Karpas-422 (cell line): ENCODE results near the gene MRPL36. TPM values are rescaled to one million over a fixed set of nuclear protein-coding genes. Genes with fewer than 3 reads are reported as not detected.
"Not testable (repeated sequence)": the region's sequence is repeated elsewhere in the genome, so short reads cannot be mapped to it uniquely, and the experiment has no call there.

Experiments
- DNase-seq: peaks from one replicate; pipeline ENCODE4 v3.0.0-alpha.2; 2015
- H2AFZ ChIP-seq: fragments of 200-600 bp; sonication (generic); 2 replicates; pipeline ENCODE4 v1.6.1; 2014; ENCODE audit warnings: antibody characterized with exemption, low read length, mixed read lengths
- H3K27ac ChIP-seq: fragments of 200-600 bp; sonication (generic); 2 replicates; pipeline ENCODE4 v1.5.1; 2014; ENCODE audit warnings: mild to moderate bottlenecking, low read length, moderate library complexity
- H3K27me3 ChIP-seq: fragments of 200-600 bp; sonication (generic); 2 replicates; pipeline ENCODE4 v1.6.1; 2014; ENCODE audit warnings: low read length, mixed read lengths
- H3K36me3 ChIP-seq: fragments of 200-600 bp; sonication (generic); 2 replicates; pipeline ENCODE4 v1.6.1; 2014; ENCODE audit warnings: low read length, mixed read lengths; ENCODE audit not compliant: insufficient read depth
- H3K4me1 ChIP-seq: fragments of 200-600 bp; sonication (generic); 2 replicates; pipeline ENCODE4 v1.6.1; 2014; ENCODE audit warnings: mild to moderate bottlenecking, low read length, mixed read lengths
- H3K4me2 ChIP-seq: fragments of 200-600 bp; sonication (generic); 2 replicates; pipeline ENCODE4 v1.6.1; 2014; ENCODE audit warnings: low read length, low read depth, mild to moderate bottlenecking; ENCODE audit not compliant: poor library complexity, severe bottlenecking
- H3K4me3 ChIP-seq: fragments of 200-600 bp; sonication (generic); 2 replicates; pipeline ENCODE4 v1.5.1; 2014; ENCODE audit warnings: mild to moderate bottlenecking, antibody characterized with exemption, low read length, mixed read lengths
- H3K79me2 ChIP-seq: fragments of 200-600 bp; sonication (generic); 2 replicates; pipeline ENCODE4 v1.6.1; 2014; ENCODE audit warnings: mild to moderate bottlenecking, low read length, mixed read lengths
- H3K9ac ChIP-seq: fragments of 200-600 bp; sonication (generic); 2 replicates; pipeline ENCODE4 v1.6.0; 2014; ENCODE audit warnings: low read length
- H3K9me2 ChIP-seq: fragments of 200-600 bp; sonication (generic), shearing (Covaris generic); replicated peaks from 2 replicates; pipeline ENCODE4 v1.6.0; 2014; ENCODE audit warnings: mild to moderate bottlenecking, low read length, moderate library complexity; ENCODE audit not compliant: insufficient read depth
- H3K9me3 ChIP-seq: fragments of 300-700, 200-600 bp; sonication (generic); 2 replicates; pipeline ENCODE4 v1.6.1; 2014; ENCODE audit warnings: low read length, mixed read lengths
- H4K20me1 ChIP-seq: fragments of 200-600 bp; sonication (generic); 2 replicates; pipeline ENCODE4 v1.6.1; 2014; ENCODE audit warnings: mild to moderate bottlenecking, antibody characterized with exemption, low read length, low read depth; ENCODE audit not compliant: insufficient read depth
- total RNA-seq: library from RNA; depleted of rRNA; stranded (reverse); fragments of >200 nt; shearing (Covaris generic); gene quantifications from 2 replicates; pipeline ENCODE4 v1.2.3, GENCODE V29; 2014; ENCODE audit warnings: low replicate concordance

Gene MRPL36
- total RNA-seq, 1 experiment from 2014 or later = 67.1 TPM

DNA sequence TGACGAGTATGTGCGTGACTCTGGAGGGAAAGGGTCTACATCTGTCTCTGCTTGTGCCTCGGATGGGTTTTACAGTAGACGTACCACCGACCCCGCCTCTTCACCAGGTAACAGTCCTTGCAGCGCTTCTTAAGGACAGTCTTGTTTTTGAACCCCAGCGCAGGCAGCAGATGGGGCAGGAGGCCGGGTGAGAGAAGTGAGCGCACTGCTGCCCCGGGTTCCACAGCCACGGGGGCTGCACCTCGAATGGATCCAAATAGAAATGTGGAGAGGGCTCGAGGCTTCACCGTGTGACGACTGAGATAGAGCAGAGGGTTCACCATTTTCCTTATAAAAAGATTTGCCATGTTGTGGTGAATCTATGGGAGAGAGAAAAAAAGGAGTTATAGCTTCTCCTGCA, 1.0 kb downstream of the MRPL36 start:
- H4K20me1 ChIP-seq = peaks cover 15% of the 10 kb centered on the region
- not testable (repeated sequence) for H3K9me3 ChIP-seq, H3K27me3 ChIP-seq, DNase-seq, H2AFZ ChIP-seq, H3K9me2 ChIP-seq
- peak overlapping the region; percentile 53 for H3K27ac ChIP-seq
- peaks cover 56% of the 10 kb centered on the region for H3K4me1 ChIP-seq
- H3K4me2 ChIP-seq = peak overlapping the region; percentile 83
- peak overlapping the region; percentile 85 for H3K4me3 ChIP-seq
- H3K36me3 ChIP-seq = peaks cover 22% of the 10 kb centered on the region; the same call in 1 of the 2 replicates
- H3K9ac ChIP-seq = peak overlapping the region; percentile 91
- H3K79me2 ChIP-seq = peaks cover 43% of the 10 kb centered on the region

DNA sequence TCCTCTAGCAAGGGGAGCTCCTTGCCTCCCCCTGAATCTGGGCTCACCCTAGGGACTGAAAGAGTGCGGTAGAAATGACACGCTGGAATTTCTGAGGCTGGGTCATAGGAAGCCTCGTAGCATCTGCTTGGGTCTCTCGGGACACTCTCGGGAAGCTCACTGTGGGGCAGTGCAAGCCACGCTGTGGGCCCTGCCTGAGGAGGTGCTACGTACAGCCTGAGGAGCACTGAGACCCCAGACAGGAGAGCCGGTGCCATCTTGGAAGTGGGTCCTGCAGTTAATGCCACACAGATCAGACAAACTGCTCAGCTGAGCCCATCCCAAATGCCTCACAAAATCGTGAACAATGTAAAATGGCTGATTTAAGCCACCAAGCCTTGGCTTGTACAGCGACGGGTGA, 1.8 kb downstream of the MRPL36 start:
- no peak for DNase-seq

DNA sequence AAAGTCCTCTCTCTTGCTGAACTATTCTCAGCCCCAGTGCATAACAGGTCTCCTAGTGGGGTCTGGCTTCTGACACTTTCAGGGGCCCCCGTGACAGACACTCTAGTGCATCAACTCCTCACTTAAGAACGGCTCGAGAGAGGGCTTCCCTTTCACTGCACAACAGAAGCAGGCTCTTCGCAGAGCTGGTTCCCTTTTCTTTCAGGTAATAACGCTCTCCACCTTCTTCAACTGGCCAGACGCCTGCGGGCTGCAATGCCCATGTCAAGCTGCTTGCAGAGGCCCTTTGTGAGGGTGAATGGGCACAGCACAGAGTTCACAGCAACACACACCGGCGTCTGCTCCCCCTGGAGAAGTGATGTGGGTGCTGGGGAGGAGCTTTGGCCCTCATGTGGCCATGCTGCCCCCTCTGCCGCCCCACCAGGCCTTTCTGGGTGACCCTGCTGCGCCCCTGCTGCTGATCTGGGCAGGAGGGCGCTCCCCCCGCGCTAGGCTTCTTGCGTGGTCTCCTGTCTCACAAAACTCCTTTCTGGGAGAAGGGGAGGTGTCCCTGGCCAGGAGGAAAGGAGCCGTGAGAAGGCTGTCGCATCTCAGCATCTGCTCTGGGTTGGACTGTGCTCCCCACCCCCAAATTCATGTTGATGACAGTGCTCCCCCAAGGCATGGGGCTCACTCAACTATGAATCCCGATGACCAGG, 2.4 kb downstream of the MRPL36 start:
- Histone ChIP-seq H4K20me1 (peaks cover 7% of the 10 kb centered on the region), H2AFZ (no peak overlapping the region), H3K4me1 (peaks cover 57% of the 10 kb centered on the region), H3K36me3 (peaks cover 10% of the 10 kb centered on the region; the same call in 1 of the 2 replicates), H3K9me2 (no peaks in the 10 kb centered on the region), H3K9me3 (no peaks in the 10 kb centered on the region), H3K4me2 (no peak overlapping the region), H3K27ac (no peak overlapping the region), H3K4me3 (no peak overlapping the region), H3K9ac (no peak overlapping the region), H3K79me2 (peaks cover 30% of the 10 kb centered on the region), H3K27me3 (no peaks in the 10 kb centered on the region)
- DNase-seq = no peak

More for the DNA sequence above, 1.8 kb downstream of the MRPL36 start:
- H3K9ac ChIP-seq = no peak overlapping the region; the same call in 1 of the 2 replicates
- no peak overlapping the region for H3K27ac ChIP-seq
- H3K4me3 ChIP-seq = peak overlapping the region; percentile 85; the same call in 1 of the 2 replicates
- H3K4me2 ChIP-seq = peak overlapping the region; percentile 83
- no peak overlapping the region for H2AFZ ChIP-seq
- peaks cover 57% of the 10 kb centered on the region for H3K4me1 ChIP-seq
- H3K9me3 ChIP-seq = no peaks in the 10 kb centered on the region
- peaks cover 15% of the 10 kb centered on the region; the same call in 1 of the 2 replicates for H3K36me3 ChIP-seq
- no peaks in the 10 kb centered on the region for H3K27me3 ChIP-seq
- no peaks in the 10 kb centered on the region for H3K9me2 ChIP-seq
- H4K20me1 ChIP-seq = peaks cover 8% of the 10 kb centered on the region
- H3K79me2 ChIP-seq = peaks cover 36% of the 10 kb centered on the region

DNA sequence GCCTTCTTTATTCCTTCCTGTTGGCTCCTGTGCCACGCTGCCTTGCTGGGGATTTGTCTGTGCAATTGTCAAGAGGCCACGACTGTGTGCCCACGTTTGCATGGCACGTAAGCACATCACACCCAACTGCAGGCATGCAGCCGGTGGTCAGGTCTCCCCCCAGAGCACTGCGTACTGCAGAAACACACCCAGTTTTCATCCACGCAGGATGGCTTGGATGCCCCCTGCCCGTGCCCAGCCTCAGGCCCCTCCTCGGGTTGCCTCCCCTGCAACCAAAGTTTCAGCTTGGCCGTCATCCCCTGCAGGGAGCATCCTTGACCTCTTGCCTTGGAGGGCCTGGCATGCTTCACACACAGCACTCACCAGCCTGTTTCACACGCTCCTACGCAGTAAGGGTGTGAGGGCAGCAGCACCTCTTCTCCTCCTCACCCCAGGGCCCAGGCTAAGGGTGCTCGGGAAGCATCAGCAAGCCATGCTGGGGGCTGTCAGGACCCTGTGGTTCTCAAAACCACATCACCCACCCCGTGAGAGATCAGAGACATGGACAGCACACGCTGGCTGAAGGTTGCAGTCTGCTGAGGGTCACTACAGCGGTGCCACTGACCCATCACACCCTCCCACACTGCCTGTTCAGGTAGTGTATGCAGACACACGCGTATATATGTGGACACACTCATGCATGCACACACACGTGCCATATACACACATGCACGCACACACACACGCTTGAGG, 3.1 kb downstream of the MRPL36 start:
- H3K4me2 ChIP-seq = no peak overlapping the region
- H3K79me2 ChIP-seq = peaks cover 22% of the 10 kb centered on the region
- H2AFZ ChIP-seq = no peak overlapping the region
- no peak overlapping the region for H3K27ac ChIP-seq
- peaks cover 10% of the 10 kb centered on the region; the same call in 1 of the 2 replicates for H3K36me3 ChIP-seq
- no peak overlapping the region for H3K4me3 ChIP-seq
- no peaks in the 10 kb centered on the region for H3K9me3 ChIP-seq
- peaks cover 7% of the 10 kb centered on the region for H4K20me1 ChIP-seq
- H3K4me1 ChIP-seq = peaks cover 60% of the 10 kb centered on the region
- no peaks in the 10 kb centered on the region for H3K27me3 ChIP-seq
- no peaks in the 10 kb centered on the region for H3K9me2 ChIP-seq
- no peak overlapping the region for H3K9ac ChIP-seq
- no peak for DNase-seq

DNA sequence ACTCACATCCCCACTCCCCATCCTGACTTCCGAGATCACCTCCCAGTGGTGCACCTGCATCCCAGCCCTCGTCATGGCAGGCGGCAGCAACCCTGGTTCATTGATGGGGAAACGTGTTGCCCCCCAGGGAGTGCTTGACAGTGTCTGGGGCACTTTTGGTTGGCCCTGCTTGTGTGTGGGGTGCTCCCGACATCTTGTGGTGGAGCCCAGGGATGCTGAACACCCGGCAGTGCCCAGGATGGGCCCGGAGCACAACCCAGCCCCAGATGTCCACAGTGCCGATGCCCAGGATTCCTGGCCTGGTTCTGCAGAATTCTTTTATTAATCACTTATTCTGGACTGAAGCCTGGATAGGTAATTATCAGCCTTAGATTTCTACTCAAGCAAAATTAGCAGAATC, 3.7 kb downstream of the MRPL36 start:
- no peaks in the 10 kb centered on the region for H3K27me3 ChIP-seq
- DNase-seq = no peak
- H4K20me1 ChIP-seq = peaks cover 7% of the 10 kb centered on the region
- no peaks in the 10 kb centered on the region for H3K9me3 ChIP-seq
- H3K9ac ChIP-seq = no peak overlapping the region
- no peak overlapping the region for H2AFZ ChIP-seq
- no peak overlapping the region for H3K27ac ChIP-seq
- H3K79me2 ChIP-seq = peaks cover 20% of the 10 kb centered on the region
- H3K4me1 ChIP-seq = peaks cover 62% of the 10 kb centered on the region
- H3K36me3 ChIP-seq = peaks cover 10% of the 10 kb centered on the region; the same call in 1 of the 2 replicates
- no peaks in the 10 kb centered on the region for H3K9me2 ChIP-seq
- no peak overlapping the region for H3K4me2 ChIP-seq
- no peak overlapping the region for H3K4me3 ChIP-seq

DNA sequence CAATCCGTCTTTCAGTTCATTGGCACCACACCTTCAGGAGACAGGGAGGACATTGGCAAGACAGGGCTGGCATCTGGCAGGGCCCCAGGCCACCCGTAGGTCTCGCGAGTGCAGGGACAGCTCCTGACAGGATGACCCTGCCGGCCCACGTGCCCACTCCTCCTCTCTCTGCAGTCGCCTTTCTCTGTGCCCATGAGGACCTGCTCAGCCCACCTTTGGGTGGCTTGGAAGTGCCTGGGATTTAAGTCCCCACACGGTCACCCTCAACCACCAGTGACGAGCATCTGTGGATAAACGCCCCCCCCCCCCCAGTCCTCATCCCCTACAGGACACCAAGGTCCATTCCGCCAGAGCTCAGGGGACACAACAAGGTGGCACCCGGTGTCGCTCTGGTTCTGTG, 4.1 kb downstream of the MRPL36 start:
- H3K36me3 ChIP-seq = peaks cover 10% of the 10 kb centered on the region; the same call in 1 of the 2 replicates
- no peak overlapping the region for H2AFZ ChIP-seq
- no peak overlapping the region for H3K4me2 ChIP-seq
- H3K9me2 ChIP-seq = no peaks in the 10 kb centered on the region
- H3K79me2 ChIP-seq = peaks cover 20% of the 10 kb centered on the region
- no peak overlapping the region for H3K9ac ChIP-seq
- no peaks in the 10 kb centered on the region for H3K27me3 ChIP-seq
- H3K27ac ChIP-seq = no peak overlapping the region
- peaks cover 61% of the 10 kb centered on the region for H3K4me1 ChIP-seq
- H3K9me3 ChIP-seq = no peaks in the 10 kb centered on the region
- peaks cover 7% of the 10 kb centered on the region for H4K20me1 ChIP-seq
- H3K4me3 ChIP-seq = no peak overlapping the region
- no peak for DNase-seq

DNA sequence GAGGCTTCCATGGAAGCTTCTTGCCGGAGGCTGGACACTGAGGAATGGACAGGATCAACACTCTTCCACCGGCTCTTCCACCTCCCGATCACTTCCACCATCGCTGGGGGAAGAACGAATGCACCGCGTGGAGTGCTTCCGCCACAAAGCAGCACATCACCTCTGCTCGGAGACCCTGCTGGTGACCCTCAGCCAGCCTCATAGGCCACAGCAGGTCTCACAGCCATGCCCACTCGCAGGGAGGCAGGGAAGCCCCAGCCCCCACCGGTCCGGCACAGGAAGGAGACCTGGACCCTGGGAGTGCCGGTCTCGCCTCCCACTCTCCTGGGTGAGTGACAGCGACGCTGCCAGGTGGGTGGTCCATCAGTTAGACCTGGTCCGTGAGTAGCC, 4.7 kb downstream of the MRPL36 start:
- no peaks in the 10 kb centered on the region for H3K9me2 ChIP-seq
- H2AFZ ChIP-seq = no peak overlapping the region
- H3K27ac ChIP-seq = no peak overlapping the region
- H4K20me1 ChIP-seq = peaks cover 7% of the 10 kb centered on the region
- no peaks in the 10 kb centered on the region for H3K27me3 ChIP-seq
- no peak for DNase-seq
- H3K9ac ChIP-seq = no peak overlapping the region
- no peak overlapping the region for H3K4me3 ChIP-seq
- no peak overlapping the region for H3K4me2 ChIP-seq
- peaks cover 20% of the 10 kb centered on the region for H3K79me2 ChIP-seq
- peaks cover 10% of the 10 kb centered on the region; the same call in 1 of the 2 replicates for H3K36me3 ChIP-seq
- peaks cover 65% of the 10 kb centered on the region for H3K4me1 ChIP-seq
- no peaks in the 10 kb centered on the region for H3K9me3 ChIP-seq
